ENCODE measurements around the gene ASPN.
"Not testable (repeated sequence)": the region's sequence is repeated elsewhere in the genome, so short reads cannot be mapped to it uniquely, and the experiment has no call there.

ASPN gene

GRCh38 chr9:92422611-92423338 is 59.5 kb downstream of the ASPN start:
- DNase-seq: no peak

DNA sequence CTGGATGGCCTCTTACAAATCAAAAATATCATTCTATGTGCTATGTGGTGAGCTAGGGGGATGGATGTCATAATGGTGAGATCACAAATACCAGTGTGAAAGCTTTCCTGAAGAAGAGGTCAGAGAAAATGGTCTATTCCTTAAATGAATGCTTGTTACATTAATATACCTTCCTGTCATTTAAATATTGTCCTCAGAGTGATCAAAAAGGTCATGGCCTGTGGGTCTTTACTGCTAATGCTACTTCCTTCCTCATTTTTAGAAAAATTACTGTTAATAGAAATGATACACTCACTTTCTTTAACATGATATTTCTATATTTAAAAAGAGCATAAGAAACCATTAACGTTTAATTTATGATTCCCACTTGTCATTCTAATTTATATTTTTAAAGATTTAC is 67.7 kb downstream of the ASPN start:
- no peak for DNase-seq

GRCh38 chr9:92411157-92411556 is 71.1 kb downstream of the ASPN start:
- DNase-seq: not testable (repeated sequence)

- DNase-seq: no peak
These were observed 73.4 kb downstream of the ASPN start for GRCh38 chr9:92408747-92409478.

GRCh38 chr9:92407818-92408217 is 74.5 kb downstream of the ASPN start:
- DNase-seq: no peak

DNA sequence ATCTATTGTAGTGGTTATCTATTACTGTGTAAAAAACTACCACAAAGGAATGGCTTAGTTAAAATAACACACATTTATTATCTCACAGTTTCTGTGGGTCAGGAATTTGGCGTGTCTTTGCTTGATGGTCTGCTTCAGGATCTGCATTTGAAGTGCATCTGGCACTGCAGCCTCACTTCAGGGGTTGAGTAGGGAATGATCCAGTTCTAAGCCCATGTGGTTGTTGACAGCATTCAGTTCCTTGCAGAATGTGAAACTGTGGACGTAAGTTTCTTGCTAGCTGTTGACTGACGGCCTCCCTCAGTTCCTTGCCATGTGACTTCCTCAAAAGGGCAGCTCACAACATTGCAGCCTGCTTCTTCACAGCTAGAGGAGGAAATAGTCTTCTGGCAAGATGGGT is 75.8 kb downstream of the ASPN start:
- DNase-seq: peak in 17 of 56 donors; percentile 0 to 46 (median 6)

Measured in nucleus accumbens (tissue), 56 donors.